ENCODE results near the gene EPHA8.

The EPHA8 gene

DNA sequence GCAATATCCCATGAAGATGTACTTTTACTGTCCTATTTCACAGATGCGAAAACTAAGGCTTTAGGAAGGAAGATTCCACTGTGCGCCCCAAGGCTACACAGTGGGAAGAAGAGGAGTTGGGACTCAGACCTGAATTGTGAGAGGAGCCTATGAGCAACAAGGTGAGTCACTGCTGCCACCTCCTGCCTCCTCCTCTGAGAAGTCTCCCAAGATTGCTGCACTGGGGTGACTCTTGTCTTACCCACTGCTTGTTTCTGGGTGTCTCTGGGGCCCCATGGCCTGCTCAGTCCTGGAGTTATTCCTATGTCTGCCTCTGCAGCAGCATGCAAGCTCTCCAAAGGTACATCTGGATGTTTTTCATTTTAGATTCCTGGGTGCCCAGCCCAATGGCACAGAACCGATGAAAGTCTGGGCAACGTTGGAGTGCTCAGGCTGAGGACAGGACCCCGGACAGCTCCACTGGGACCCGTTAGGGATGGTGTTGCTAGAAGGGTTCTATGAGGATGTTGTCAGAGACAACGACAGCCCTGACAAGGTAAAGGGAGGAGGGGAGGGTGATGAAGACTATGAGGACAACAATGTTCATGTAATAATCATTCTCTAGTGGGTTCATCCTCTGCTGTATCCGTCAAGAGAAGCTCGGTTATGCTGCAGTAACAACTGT, 62.1 kb downstream of the EPHA8 start:
- FAIRE-seq: no peak

DNA sequence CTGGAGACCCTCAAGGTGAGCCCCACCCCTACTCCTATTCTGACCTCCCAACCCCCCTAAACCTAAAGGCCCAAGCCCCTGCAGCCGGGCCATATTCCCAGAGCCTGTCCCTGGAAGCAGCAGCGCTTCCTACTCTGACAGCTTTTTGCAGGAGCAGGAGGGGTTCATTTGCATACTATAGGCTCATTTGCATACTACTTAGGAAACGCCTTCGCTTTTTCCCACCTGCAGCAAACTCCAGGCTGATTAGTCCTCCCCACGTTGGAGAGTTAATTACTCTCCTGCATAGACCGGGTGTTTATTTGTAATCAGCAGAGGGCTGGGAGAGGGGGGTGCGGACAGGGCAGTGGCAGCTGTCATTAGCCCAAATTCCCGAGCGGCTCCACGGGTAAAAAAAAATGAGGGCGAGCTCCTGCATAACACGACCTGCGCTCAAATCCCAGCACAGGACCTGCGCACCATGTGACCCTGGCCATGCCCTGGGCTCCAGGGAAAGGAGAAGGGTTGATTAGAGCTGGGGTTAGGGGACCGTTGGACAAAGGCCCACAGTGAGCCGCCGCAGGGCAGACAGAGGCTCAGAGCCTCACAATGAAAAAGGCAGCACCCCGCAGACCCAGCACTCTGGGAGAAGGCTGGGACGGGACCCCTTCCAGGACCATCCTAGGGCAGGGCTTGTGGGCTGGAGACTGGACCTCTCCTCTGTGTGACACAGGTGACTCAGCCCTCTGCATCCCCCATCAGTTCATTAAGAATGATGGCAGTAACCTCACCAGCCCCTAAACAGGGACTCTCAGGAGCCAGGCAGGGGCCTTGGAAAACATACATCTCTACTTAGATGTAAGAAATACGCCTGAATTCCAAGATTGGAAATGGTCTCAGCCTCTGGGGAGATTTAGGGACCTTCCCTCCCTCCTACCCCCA, 63.2 kb downstream of the EPHA8 start:
- no peak for FAIRE-seq

DNA sequence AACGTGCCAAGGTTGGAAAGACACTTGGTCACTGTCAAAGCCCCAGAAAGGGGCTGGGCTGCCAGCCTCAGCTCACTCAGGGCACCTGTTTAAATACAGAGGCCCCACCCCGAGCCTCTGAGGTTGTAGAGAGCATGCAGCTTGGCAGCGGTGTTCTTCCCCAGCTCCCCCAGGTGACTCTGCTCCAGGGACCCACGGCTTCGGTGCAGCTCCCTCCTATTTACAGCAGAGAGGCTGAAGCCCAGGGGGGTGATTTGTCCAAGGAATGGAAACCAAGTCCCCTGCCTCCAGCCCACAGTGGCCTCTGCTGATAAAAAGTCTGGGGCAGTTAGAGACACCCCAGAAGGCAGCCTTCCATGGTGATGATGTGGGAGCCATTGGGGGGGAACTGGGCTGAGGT, 64.0 kb downstream of the EPHA8 start:
- no peak for FAIRE-seq

DNA sequence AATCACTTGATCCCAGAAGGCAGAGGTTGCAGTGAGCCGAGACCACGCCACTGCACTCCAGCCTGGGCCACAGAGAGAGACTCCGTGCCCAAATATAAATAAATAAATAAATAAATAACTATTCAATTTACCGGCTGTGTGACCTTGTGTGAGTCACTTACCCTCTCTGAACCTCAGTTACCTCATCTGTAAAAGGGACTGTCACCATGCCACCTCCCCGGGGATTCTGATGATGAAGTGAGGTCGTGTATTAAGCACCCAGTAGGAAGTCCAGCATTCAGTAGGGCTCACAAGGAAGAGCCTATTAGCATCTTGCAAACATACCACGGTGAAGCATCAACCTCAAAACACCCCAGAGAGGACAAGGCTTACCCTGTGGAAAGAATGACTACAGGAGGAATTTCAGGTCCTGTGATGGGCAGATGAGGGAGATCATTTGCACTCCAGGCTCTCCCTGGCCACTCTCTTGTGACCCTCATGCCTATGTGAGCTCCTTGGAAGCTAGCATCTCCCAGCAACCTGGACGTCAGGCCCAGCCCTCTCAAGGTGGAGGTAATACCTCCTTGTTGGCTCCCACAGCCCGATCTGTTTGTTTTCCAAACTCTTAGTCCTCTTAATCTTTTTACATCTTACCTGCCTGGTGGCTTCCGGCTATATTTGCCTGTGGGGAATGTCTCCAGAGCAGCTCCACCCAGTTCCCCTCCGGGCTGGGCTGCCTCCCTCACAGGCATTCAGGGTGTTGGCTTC, 65.6 kb downstream of the EPHA8 start:
- FAIRE-seq: no peak

DNA sequence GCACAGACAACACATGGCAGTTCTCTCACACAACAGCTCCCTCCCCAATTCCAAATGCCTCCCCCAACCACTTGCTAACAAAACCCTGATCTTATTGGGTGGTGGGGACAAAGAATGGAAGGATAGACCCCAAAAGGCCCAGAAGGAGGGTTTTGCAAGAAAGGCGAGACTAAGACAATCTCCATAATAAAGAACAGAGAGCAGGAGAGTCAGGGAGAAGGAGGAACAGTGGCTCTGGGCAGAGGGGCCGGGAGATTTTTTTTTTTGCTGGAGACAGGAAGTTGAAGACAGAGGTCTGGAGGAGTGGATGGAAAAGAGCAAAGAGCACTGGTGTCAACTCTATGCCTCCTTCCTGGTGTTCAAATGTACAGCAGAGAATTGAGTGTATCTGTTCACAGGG, 66.6 kb downstream of the EPHA8 start:
- FAIRE-seq: no peak

DNA sequence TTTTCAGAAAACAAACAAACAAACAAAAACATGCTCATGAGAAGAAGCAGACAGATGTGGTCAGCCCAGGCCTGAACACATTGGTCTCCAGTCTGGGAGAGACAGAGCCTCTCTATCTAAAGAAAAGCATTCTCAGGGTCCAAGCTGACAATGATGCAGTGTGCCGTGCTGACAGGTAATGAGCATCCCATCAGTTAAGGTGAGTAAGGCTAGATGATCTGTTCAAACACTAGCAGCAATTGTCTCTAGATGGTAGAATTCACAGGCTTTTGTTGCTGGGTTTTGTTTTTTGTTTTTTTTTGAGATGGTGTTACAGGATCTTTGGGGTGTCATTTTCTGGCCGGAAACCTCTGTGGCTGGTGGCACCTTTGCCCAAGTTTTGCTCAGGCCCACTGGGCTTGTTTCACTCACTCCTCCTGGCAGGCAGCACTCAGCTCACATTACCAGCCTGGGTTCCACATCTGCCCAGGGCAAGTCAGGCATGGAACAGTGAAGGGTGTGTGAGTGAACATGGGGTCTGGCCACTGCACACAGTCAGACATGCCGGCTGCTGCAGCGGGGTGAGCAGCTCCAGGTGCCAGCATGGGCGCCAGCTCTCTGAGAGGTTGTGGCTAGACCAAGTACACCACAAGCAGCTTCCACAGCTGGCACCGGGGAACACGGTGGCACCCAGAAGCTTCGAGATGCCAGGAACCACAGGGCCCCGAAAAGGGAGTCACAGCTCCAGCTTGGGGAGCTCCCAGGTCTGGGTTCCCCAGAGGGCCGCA, 70.6 kb downstream of the EPHA8 start:
- no peak for FAIRE-seq

DNA sequence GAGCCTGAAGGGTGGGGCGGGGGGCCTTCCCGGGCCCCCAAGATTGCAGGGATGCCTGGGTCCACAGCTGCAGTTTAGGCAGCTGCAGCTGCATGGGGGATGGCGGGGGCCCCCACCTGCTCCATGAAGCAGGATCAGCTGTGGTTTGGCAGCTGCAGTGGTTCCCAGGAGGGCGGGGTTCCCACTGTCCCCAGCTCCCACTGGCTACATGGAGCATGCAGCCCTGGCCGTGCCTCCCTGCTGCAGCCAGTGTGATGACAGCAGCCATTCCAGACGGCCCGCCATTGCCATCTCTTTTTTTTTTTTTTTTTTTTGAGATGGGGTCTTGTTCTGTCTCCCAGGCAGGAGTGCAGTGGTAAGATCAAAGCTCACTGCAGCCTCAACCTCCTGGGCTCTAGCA, 72.1 kb downstream of the EPHA8 start:
- FAIRE-seq: no peak

DNA sequence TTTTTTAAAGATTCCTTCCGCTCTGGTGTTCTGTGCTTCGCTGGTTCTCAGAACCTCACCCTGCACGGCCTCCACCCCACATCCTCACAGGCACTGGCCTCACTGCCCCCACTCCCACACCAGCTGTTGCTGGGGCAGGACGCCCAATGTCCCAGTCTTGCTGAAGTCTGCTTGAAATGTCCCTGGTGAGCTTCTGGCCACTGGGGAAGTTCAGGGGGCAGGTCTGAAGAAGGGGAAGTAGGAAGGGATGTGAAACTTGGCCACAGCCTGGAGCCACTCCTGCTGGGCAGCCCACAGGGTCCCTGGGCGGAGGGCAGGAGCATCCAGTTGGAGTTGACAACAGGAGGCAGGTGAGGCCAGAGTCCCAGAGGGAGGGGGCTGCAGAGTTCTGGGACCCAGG, 73.1 kb downstream of the EPHA8 start, which contains the start of gene C1QA:
C1QA (plus strand) TSS at position 276 of the 400 bp plus-strand sequence. CDS start 989 bp downstream, outside the sequence.
- no peak for FAIRE-seq

DNA sequence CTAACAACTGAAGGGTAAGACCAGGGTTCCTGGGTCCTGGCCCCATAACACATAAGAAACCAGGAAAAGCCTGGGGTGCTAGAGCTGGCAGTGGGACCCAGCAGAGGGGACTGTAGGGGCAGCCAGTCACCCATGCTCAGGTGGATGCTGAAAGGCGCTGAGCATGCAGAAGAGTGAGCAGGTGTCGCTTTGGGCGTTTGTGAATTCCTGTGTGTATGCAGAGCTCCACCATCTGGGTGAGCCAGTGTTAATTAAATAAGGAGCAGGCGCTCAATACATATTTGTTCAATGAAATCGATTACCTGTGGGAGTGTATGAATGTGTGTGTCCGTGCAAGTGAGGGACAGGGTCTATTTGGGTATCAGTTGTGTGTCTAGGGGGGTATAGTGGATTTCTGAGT, 73.6 kb downstream of the EPHA8 start:
- no peak for FAIRE-seq

DNA sequence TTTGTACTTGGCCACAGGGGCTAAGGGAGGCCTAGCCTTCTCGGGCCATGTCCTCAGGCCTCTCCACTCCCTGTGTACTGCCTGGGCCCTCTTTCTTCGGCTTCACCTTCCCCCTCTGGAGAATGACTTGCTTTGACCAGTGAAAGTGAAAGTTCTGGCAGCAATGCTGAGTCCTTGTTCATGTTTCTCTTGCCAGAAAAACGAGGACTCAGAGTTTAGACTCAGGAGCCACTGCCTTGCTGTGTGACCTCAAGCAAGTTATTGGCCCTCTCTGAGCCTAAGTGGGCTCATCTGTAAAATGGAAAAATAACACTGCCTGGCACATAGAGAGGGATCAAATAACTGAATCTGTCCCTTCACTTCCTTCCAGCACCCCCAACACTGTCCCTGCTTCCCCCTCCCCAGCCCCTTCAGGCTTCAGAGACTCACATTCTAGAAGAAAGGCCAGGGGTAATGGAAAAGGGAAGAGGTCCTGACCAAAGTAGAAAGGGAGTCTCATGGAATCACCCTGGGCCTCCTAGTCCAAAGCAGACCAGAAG, 74.7 kb downstream of the EPHA8 start:
- FAIRE-seq: no peak

DNA sequence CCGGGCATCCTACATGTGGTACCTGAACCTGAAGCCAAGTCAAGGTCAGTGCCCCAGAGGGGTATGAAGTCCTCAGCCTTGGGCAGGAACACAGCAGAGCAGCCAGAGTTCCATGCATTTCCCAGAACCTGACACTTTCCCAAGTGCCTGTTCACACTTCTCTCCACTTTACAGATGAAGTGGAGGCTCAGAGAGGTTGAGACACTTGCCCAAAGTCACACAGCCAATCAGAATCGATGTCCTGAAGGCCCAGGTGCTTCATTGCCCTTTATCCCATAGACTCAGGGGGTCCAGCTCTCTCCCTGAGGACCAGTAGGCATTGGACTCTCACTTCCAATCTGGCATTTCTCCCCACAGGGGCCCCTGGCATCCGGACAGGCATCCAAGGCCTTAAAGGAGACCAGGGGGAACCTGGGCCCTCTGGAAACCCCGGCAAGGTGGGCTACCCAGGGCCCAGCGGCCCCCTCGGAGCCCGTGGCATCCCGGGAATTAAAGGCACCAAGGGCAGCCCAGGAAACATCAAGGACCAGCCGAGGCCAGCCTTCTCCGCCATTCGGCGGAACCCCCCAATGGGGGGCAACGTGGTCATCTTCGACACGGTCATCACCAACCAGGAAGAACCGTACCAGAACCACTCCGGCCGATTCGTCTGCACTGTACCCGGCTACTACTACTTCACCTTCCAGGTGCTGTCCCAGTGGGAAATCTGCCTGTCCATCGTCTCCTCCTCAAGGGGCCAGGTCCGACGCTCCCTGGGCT, 75.4 kb downstream of the EPHA8 start:
- no peak for FAIRE-seq

DNA sequence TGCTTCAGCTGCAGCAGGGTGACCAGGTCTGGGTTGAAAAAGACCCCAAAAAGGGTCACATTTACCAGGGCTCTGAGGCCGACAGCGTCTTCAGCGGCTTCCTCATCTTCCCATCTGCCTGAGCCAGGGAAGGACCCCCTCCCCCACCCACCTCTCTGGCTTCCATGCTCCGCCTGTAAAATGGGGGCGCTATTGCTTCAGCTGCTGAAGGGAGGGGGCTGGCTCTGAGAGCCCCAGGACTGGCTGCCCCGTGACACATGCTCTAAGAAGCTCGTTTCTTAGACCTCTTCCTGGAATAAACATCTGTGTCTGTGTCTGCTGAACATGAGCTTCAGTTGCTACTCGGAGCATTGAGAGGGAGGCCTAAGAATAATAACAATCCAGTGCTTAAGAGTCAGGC, 76.0 kb downstream of the EPHA8 start:
- FAIRE-seq: no peak

DNA sequence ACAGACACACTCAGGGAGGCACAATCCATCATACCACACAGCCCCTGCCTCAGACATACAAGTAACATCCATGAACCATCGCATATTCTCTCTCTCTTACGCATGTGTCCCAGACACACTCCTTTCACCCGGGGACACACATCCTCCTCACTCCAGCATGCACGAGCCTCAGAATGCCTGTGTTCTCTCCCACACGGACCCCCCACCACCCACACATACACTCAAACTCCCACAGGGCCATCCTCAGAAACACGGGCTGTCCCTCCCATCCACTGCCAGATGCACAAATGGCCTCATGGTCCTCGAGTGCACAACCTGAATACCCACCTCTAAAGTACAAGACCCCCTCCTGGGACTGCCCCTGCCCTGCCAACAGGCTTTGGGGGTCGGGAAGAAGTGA, 78.0 kb downstream of the EPHA8 start:
- FAIRE-seq: no peak

DNA sequence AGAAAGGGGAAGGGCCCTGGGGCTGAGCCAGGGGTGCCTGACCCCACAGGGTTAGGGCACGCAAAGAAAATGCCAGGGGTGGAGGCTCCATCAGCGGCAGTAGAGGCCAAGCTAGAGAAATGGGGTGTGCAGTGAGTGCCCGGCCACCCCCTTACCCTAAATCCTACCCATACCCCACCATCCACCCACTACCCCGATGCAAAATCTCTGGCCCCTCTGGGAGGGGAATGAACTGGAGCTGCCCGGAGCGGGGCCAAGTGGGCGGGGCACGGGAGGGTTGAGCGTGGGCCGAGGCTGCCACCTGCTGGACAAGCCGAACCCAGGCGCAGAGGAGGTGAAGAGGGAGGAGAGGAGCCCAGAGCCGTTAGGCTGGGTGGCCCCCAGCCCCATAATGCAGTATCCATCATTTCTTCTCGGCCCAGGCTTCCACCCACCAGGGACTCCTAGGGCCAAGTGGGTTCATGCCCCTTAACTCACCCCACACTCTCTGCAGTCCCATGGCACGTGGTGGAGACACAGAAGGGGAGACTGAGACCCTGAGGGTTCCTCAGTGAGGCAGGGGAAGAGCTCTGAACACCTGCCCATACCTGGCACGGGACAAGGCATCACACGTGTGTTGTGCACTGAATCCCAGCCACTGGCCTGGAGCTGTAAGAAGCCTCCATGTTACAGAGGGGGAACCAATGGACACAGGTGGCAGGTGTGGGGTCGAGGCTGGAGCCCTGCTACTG, 78.8 kb downstream of the EPHA8 start:
- no peak for FAIRE-seq

DNA sequence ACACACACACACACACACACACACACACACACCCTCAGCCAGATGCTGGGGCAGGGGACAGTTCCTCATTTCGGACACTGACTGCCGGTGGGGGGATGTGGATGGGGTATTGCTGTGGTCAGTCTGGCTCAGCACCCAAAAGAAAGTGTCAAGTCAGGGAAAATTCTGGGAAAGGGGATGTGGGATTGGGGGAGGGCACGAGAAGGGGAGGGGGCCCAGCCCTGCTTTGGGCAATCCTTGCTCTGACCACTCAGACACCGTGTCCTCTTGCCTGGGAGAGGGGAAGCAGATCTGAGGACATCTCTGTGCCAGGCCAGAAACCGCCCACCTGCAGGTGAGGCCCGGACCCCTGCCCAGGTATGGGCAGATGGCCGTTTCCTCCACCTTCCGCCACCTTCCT, 80.1 kb downstream of the EPHA8 start, which contains the start of gene C1QC:
C1QC (plus strand) TSS at position 253 of the 400 bp plus-strand sequence. CDS start 391 bp downstream, outside the sequence.
- FAIRE-seq: no peak

DNA sequence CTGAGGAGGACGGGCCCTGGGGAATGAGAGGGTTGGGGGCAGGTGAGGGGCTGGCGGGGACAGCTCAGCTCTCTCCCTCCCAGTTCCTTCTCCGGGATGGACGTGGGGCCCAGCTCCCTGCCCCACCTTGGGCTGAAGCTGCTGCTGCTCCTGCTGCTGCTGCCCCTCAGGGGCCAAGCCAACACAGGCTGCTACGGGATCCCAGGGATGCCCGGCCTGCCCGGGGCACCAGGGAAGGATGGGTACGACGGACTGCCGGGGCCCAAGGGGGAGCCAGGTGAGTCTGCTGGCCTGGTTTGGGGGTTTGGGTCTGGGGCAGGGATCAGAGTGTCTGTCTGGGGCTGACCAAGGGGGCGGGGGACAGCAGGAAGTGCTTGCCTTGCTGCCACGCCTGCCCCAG, 80.6 kb downstream of the EPHA8 start:
- no peak for FAIRE-seq

DNA sequence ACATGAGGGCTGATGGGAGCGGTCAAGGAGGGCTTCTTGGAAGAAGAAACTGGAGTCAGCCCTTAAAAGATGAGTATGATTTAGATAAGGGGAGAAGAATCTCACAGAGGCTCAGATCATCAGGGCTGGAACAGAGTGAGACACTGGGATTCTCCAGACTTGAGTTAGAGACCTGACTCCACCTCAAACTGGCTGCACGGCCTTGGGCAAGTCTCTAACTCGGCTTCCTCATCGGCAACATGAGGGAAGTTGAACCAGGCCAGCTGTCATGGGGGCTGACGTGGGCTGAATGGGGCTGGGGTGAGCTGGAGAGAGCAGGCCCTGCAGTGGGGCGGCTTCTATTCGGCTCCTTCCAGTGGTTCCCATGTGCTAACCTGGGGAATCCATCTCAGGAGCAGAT, 82.6 kb downstream of the EPHA8 start:
- no peak for FAIRE-seq

DNA sequence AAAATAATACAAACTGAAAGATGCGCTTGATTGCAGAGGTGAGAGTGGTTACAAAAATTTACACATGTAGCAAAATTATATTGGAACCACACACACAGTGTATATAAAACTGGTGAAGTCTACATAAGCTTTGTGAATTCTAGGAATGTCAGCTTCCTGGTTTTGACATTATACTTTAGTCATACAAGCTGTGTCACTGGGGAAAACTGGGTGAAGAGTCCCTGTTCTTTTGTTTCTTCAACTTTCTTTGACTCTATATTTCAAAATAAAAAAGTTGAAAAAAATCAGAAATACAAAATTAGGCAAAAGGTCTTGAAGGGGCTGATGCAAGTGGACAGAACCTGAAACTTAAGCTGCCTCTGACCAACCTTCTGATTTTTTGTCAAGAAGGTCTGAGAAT, 83.1 kb downstream of the EPHA8 start:
- no peak for FAIRE-seq

DNA sequence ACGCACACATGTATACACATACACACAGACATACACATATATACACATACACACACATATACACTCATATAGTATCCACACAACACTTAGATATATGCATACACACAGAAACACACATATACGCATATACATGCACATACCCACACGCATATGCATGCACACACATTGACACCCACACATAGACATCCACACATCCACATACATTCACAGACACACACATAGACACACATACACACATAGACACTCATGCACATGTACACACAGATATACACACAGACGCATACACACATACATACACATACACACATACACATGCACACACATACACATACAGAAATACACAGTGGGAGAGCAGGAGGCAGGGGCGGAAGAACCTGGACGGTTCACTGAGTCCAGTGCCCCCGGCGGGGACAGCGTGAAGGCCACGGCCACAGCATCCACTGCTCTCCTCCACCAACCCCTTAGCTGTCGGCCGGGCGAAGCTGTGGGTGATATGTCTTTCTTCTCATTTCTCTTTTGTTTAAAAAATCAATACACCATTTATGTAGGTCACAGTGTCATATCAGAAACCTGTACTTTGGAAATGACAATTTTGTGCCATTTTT, 86.9 kb downstream of the EPHA8 start:
- FAIRE-seq: no peak
